ENCODE measurements around the gene EOLA1.
"Not testable (repeated sequence)": the region's sequence is repeated elsewhere in the genome, so short reads cannot be mapped to it uniquely, and the experiment has no call there.

EOLA1 gene

DNA sequence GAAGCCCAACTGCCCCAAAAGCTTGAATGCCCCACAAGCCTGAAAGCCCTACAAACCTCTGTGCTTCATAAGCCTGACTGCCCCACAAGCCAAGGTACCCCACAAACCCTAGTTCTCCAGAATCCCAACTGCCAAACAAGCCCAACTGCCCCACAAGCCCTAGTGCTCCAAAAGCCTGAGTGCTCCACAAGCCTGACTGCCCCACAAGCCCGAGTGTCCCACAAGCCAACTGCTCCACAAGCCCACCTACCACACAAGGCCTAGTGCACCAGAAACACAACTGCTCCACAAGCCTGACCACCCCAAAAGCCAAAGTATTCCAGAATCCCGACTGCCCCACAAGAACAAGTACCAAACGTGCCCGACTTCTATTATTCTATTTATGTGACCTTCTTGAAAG is 22.5 kb downstream of the EOLA1 start:
- H3K9me3 ChIP-seq (ENCODE audit: control insufficient read depth in 5 of 5, low read length in 5 of 5), result no peaks in the 10 kb centered on the region
- no peaks in the 10 kb centered on the region for H3K36me3 ChIP-seq (ENCODE audit: control insufficient read depth in 5 of 5, insufficient read depth in 5 of 5, low read length in 5 of 5)
- H3K9ac ChIP-seq (ENCODE audit: low read length in 5 of 5), result no peak overlapping the region
- H3K4me1 ChIP-seq (ENCODE audit: control insufficient read depth in 5 of 5, insufficient read depth in 5 of 5, low read length in 5 of 5), result peaks cover 0 to 3% (median 0%) of the 10 kb centered on the region in 5 donors
- H3K4me3 ChIP-seq (ENCODE audit: low read depth in 1 of 5, low read length in 5 of 5), result no peak overlapping the region
- no peak overlapping the region for H3K27ac ChIP-seq (ENCODE audit: low read depth, low read length)
- H3K27me3 ChIP-seq (ENCODE audit: control insufficient read depth in 5 of 5, insufficient read depth in 4 of 5, low read length in 5 of 5), result peaks cover 0 to 11% (median 5%) of the 10 kb centered on the region in 5 donors

GRCh38 chrX:149567621-149568417 is 27.0 kb downstream of the EOLA1 start:
- peaks cover 0 to 3% (median 0%) of the 10 kb centered on the region in 5 donors for H3K4me1 ChIP-seq (ENCODE audit: control insufficient read depth in 5 of 5, insufficient read depth in 5 of 5, low read length in 5 of 5)
- H3K36me3 ChIP-seq (ENCODE audit: control insufficient read depth in 5 of 5, insufficient read depth in 5 of 5, low read length in 5 of 5), result no peaks in the 10 kb centered on the region
- peaks cover 2 to 17% (median 10%) of the 10 kb centered on the region in 5 donors for H3K27me3 ChIP-seq (ENCODE audit: control insufficient read depth in 5 of 5, insufficient read depth in 4 of 5, low read length in 5 of 5)
- no peak overlapping the region for H3K4me3 ChIP-seq (ENCODE audit: low read depth in 1 of 5, low read length in 5 of 5)
- H3K9me3 ChIP-seq (ENCODE audit: control insufficient read depth in 5 of 5, low read length in 5 of 5), result no peaks in the 10 kb centered on the region
- no peak overlapping the region for H3K27ac ChIP-seq (ENCODE audit: low read depth, low read length)
- H3K9ac ChIP-seq (ENCODE audit: low read length in 5 of 5), result no peak overlapping the region

- H3K27me3 ChIP-seq (ENCODE audit: control insufficient read depth in 5 of 5, insufficient read depth in 4 of 5, low read length in 5 of 5), result peaks cover 2 to 17% (median 10%) of the 10 kb centered on the region in 5 donors
- no peak overlapping the region for H3K27ac ChIP-seq (ENCODE audit: low read depth, low read length)
These were observed 28.0 kb downstream of the EOLA1 start for GRCh38 chrX:149568701-149569296.

GRCh38 chrX:149569770-149570169 is 29.0 kb downstream of the EOLA1 start:
- Histone ChIP-seq H3K4me3 (ENCODE audit: low read depth in 1 of 5, low read length in 5 of 5) (no peak overlapping the region), H3K9ac (ENCODE audit: low read length in 5 of 5) (no peak overlapping the region), H3K9me3 (ENCODE audit: control insufficient read depth in 5 of 5, low read length in 5 of 5) (no peaks in the 10 kb centered on the region), H3K27ac (ENCODE audit: low read depth, low read length) (no peak overlapping the region), H3K27me3 (ENCODE audit: control insufficient read depth in 5 of 5, insufficient read depth in 4 of 5, low read length in 5 of 5) (peaks cover 2 to 17% (median 10%) of the 10 kb centered on the region in 5 donors), H3K36me3 (ENCODE audit: control insufficient read depth in 5 of 5, insufficient read depth in 5 of 5, low read length in 5 of 5) (no peaks in the 10 kb centered on the region), H3K4me1 (ENCODE audit: control insufficient read depth in 5 of 5, insufficient read depth in 5 of 5, low read length in 5 of 5) (peaks cover 0 to 3% (median 0%) of the 10 kb centered on the region in 5 donors)

More at GRCh38 chrX:149568701-149569296, 28.0 kb downstream of the EOLA1 start:
- Histone ChIP-seq H3K9ac (ENCODE audit: low read length in 5 of 5) (no peak overlapping the region), H3K36me3 (ENCODE audit: control insufficient read depth in 5 of 5, insufficient read depth in 5 of 5, low read length in 5 of 5) (no peaks in the 10 kb centered on the region), H3K4me3 (ENCODE audit: low read depth in 1 of 5, low read length in 5 of 5) (no peak overlapping the region), H3K4me1 (ENCODE audit: control insufficient read depth in 5 of 5, insufficient read depth in 5 of 5, low read length in 5 of 5) (peaks cover 0 to 3% (median 0%) of the 10 kb centered on the region in 5 donors), H3K9me3 (ENCODE audit: control insufficient read depth in 5 of 5, low read length in 5 of 5) (no peaks in the 10 kb centered on the region)

- Histone ChIP-seq H3K4me3 (ENCODE audit: low read depth in 1 of 5, low read length in 5 of 5) (no peak overlapping the region), H3K4me1 (ENCODE audit: control insufficient read depth in 5 of 5, insufficient read depth in 5 of 5, low read length in 5 of 5) (peaks cover 0 to 3% (median 0%) of the 10 kb centered on the region in 5 donors), H3K27ac (ENCODE audit: low read depth, low read length) (no peak overlapping the region), H3K36me3 (ENCODE audit: control insufficient read depth in 5 of 5, insufficient read depth in 5 of 5, low read length in 5 of 5) (no peaks in the 10 kb centered on the region), H3K9me3 (ENCODE audit: control insufficient read depth in 5 of 5, low read length in 5 of 5) (no peaks in the 10 kb centered on the region), H3K9ac (ENCODE audit: low read length in 5 of 5) (no peak overlapping the region), H3K27me3 (ENCODE audit: control insufficient read depth in 5 of 5, insufficient read depth in 4 of 5, low read length in 5 of 5) (peaks cover 2 to 17% (median 10%) of the 10 kb centered on the region in 5 donors)
These were observed 29.9 kb downstream of the EOLA1 start for GRCh38 chrX:149570668-149571067.

GRCh38 chrX:149571770-149572169 is 31.0 kb downstream of the EOLA1 start:
- no peak overlapping the region for H3K4me3 ChIP-seq (ENCODE audit: low read depth in 1 of 5, low read length in 5 of 5)
- H3K36me3 ChIP-seq (ENCODE audit: control insufficient read depth in 5 of 5, insufficient read depth in 5 of 5, low read length in 5 of 5), result no peaks in the 10 kb centered on the region
- no peaks in the 10 kb centered on the region for H3K9me3 ChIP-seq (ENCODE audit: control insufficient read depth in 5 of 5, low read length in 5 of 5)
- peaks cover 0 to 3% (median 0%) of the 10 kb centered on the region in 5 donors for H3K4me1 ChIP-seq (ENCODE audit: control insufficient read depth in 5 of 5, insufficient read depth in 5 of 5, low read length in 5 of 5)
- no peak overlapping the region for H3K27ac ChIP-seq (ENCODE audit: low read depth, low read length)
- H3K27me3 ChIP-seq (ENCODE audit: control insufficient read depth in 5 of 5, insufficient read depth in 4 of 5, low read length in 5 of 5), result peaks cover 2 to 17% (median 10%) of the 10 kb centered on the region in 5 donors
- H3K9ac ChIP-seq (ENCODE audit: low read length in 5 of 5), result no peak overlapping the region

- H3K27ac ChIP-seq (ENCODE audit: low read depth, low read length), result no peak overlapping the region
- no peaks in the 10 kb centered on the region for H3K4me1 ChIP-seq (ENCODE audit: control insufficient read depth in 5 of 5, insufficient read depth in 5 of 5, low read length in 5 of 5)
- no peak overlapping the region for H3K9ac ChIP-seq (ENCODE audit: low read length in 5 of 5)
- no peaks in the 10 kb centered on the region for H3K36me3 ChIP-seq (ENCODE audit: control insufficient read depth in 5 of 5, insufficient read depth in 5 of 5, low read length in 5 of 5)
- H3K9me3 ChIP-seq (ENCODE audit: control insufficient read depth in 5 of 5, low read length in 5 of 5), result no peaks in the 10 kb centered on the region
- peaks cover 2 to 12% (median 5%) of the 10 kb centered on the region in 5 donors for H3K27me3 ChIP-seq (ENCODE audit: control insufficient read depth in 5 of 5, insufficient read depth in 4 of 5, low read length in 5 of 5)
- no peak overlapping the region for H3K4me3 ChIP-seq (ENCODE audit: low read depth in 1 of 5, low read length in 5 of 5)
These were observed 31.9 kb downstream of the EOLA1 start for GRCh38 chrX:149572743-149573142.

GRCh38 chrX:149573456-149573855 is 32.6 kb downstream of the EOLA1 start:
- not testable (repeated sequence) for H3K9ac ChIP-seq (ENCODE audit: low read length in 5 of 5); H3K9me3 ChIP-seq (ENCODE audit: control insufficient read depth in 5 of 5, low read length in 5 of 5); H3K4me1 ChIP-seq (ENCODE audit: control insufficient read depth in 5 of 5, insufficient read depth in 5 of 5, low read length in 5 of 5); H3K36me3 ChIP-seq (ENCODE audit: control insufficient read depth in 5 of 5, insufficient read depth in 5 of 5, low read length in 5 of 5); H3K27me3 ChIP-seq (ENCODE audit: control insufficient read depth in 5 of 5, insufficient read depth in 4 of 5, low read length in 5 of 5); H3K4me3 ChIP-seq (ENCODE audit: low read depth in 1 of 5, low read length in 5 of 5); H3K27ac ChIP-seq (ENCODE audit: low read depth, low read length)

DNA sequence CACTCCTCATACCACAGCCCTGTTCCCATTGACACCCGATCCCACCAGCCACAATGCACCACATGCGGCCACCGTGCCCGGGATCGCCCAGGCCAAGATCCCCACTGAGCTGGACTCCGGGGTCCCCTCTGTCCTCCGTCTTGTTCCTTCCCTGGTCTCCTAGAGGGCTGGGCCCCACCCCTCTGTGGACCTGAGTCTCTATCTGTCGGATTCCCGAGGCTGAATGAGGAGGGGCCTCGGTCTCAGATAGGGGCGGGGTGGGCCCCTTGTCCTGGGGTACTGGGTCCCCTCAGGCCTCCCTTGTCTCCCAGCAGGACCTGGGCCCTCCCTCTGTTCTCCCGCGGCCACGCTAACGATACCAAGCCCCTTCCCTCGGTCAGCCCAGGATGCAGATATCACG is 44.8 kb downstream of the EOLA1 start:
- H3K9ac ChIP-seq (ENCODE audit: low read length in 5 of 5); H3K4me3 ChIP-seq (ENCODE audit: low read depth in 1 of 5, low read length in 5 of 5); H3K9me3 ChIP-seq (ENCODE audit: control insufficient read depth in 5 of 5, low read length in 5 of 5); H3K4me1 ChIP-seq (ENCODE audit: control insufficient read depth in 5 of 5, insufficient read depth in 5 of 5, low read length in 5 of 5); H3K27ac ChIP-seq (ENCODE audit: low read depth, low read length); H3K36me3 ChIP-seq (ENCODE audit: control insufficient read depth in 5 of 5, insufficient read depth in 5 of 5, low read length in 5 of 5); H3K27me3 ChIP-seq (ENCODE audit: control insufficient read depth in 5 of 5, insufficient read depth in 4 of 5, low read length in 5 of 5): not testable (repeated sequence)

DNA sequence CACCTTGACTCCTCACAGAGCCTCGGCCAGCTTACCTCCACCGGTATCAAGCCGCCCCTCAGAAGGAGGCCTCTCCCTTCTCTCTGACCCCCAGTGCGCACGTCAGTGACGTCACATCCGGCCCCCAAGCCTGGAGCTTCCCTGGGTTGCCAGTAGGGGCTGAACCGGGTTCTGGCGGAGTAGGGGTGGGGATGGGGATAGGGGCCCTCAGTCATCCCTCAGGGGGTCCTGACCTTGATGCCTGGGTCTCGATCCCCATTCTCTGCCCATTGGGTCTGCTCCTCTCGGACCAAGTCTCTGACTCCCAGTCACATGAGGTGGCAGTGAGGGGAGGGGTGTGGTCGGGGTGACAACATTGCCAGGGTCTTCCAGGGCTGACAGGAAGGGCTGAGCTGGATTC is 46.5 kb downstream of the EOLA1 start, which contains the start of gene MAGEA9B:
Gene MAGEA9B (minus strand): TSS at position 101 of the 400 bp plus-strand sequence. CDS start 4,280 bp downstream, outside the sequence.
- H3K9ac ChIP-seq (ENCODE audit: low read length in 5 of 5); H3K36me3 ChIP-seq (ENCODE audit: control insufficient read depth in 5 of 5, insufficient read depth in 5 of 5, low read length in 5 of 5); H3K4me1 ChIP-seq (ENCODE audit: control insufficient read depth in 5 of 5, insufficient read depth in 5 of 5, low read length in 5 of 5); H3K9me3 ChIP-seq (ENCODE audit: control insufficient read depth in 5 of 5, low read length in 5 of 5); H3K27ac ChIP-seq (ENCODE audit: low read depth, low read length); H3K4me3 ChIP-seq (ENCODE audit: low read depth in 1 of 5, low read length in 5 of 5); H3K27me3 ChIP-seq (ENCODE audit: control insufficient read depth in 5 of 5, insufficient read depth in 4 of 5, low read length in 5 of 5): not testable (repeated sequence)

All from subcutaneous abdominal adipose tissue (tissue), 5 donors.